GM19463 (cell line): ENCODE results near the gene ASIC4.

Source experiments
- ATAC-seq: cut with Tn5 transposase; IDR thresholded peaks from one replicate; pipeline ENCODE4 v1.9.1; 2021; ENCODE audit warnings: mild to moderate bottlenecking, moderate library complexity; ENCODE audit not compliant: unreplicated experiment

Gene ASIC4

GRCh38 chr2:219496825-219497494 is 17.3 kb upstream of the ASIC4 start:
- ATAC-seq: no peak

GRCh38 chr2:219497495-219498279 is 16.6 kb upstream of the ASIC4 start:
- ATAC-seq: peak; percentile 23

DNA sequence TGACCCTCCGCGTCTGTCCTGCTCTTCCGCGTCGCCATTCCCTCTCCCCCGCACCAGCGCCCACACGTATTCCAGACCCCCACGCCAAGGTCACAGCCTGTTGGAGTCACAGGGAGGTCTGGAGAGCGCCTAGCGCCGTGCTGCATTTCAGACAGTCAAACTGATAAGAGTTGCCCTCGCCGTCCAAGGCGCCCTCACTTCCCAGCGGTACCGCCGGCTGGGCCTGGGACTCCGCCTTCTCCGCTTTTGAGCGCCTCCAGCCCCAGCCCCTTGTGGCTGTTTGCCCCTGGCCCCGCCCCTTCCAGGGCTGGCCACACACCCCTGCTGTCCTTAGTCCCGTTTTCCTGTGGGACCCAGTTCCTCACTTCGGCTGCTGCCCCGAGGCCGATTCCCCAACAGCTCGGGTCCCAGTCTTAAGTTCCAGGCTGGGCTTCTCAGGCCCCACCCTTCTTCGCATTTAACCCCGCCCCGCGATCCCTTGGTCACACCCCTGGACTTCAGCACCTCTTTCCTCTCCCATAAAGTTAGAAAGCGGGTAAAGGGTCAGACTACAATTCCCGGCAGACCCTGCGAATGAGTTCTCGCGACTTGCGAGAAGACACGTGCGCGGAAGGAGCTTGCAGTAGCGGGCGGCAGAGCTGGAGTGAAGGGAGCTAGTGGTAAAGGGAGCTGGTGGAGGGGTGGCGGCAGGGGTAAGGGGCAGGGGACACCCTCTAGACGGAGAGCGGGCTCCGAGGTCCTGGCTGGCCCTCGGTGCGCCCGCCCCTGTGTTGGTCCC is 15.8 kb upstream of the ASIC4 start, which contains the start of gene GMPPA:
Gene GMPPA (plus strand): TSS at position 612 of the 778 bp plus-strand sequence. CDS start 1,085 bp downstream, outside the sequence.
- ATAC-seq: peak; percentile 93

- no peak for ATAC-seq
Observed at GRCh38 chr2:219499058-219499307, 15.3 kb upstream of the ASIC4 start.

GRCh38 chr2:219499555-219499954 is 14.7 kb upstream of the ASIC4 start:
- no peak for ATAC-seq

- no peak for ATAC-seq
Observed at GRCh38 chr2:219500135-219500534, 14.1 kb upstream of the ASIC4 start.

DNA sequence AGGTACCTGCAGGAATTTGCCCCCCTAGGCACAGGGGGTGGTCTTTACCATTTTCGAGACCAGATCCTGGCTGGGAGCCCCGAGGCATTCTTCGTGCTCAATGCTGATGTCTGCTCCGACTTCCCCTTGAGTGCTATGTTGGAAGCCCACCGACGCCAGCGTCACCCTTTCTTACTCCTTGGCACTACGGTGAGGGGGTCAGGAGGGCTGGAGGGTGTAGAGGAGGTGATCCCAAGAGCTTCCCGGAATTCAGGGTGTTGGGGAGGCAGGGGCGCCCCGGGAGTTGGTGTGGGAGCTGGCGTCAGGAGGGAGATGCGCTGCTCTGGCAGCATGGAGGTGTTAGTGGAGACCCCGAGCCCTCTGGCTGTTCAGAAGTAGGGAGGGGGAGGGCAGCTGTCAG is 12.4 kb upstream of the ASIC4 start:
- no peak for ATAC-seq

GRCh38 chr2:219502618-219503017 is 11.7 kb upstream of the ASIC4 start:
- ATAC-seq: no peak

- no peak for ATAC-seq
Observed at GRCh38 chr2:219505585-219505984, 8.7 kb upstream of the ASIC4 start.

GRCh38 chr2:219506153-219506801 is 8.0 kb upstream of the ASIC4 start:
- no peak for ATAC-seq

DNA sequence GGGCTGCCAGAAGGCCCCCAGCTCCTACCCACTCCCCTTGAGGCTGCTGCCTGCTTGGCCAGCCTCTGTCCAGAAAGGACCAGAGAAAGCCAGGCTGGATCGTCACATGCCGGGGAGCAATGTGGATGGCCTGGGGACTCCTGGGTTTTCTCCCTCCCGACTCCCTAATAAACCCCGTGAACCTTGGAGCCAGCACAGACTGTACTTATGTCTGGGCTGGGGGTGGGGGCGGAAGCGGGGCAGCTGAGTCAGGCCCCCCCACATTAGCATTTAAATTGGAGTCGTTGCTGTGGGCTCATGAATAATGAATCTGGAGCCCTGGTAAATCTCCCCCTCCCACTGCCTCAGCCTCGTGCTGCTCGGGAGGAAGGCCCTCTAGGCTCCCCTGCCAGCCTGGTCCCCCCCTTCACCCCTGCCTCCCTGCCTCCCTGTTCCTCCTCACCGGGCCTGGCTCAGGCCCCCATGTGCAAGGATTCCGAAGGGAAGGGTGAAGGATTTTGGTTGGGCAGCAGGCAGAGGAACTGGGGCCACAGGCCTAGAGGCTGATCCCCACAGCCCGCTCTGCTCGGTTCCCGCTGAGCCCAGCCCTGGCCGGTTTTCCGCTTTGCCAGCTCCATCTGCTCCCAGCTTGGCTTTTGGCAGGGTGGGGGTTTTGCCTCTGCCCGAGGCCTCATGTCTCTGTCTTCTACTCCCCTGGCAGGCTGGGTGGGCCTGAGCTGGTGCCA is 7.3 kb upstream of the ASIC4 start:
- ATAC-seq: no peak

DNA sequence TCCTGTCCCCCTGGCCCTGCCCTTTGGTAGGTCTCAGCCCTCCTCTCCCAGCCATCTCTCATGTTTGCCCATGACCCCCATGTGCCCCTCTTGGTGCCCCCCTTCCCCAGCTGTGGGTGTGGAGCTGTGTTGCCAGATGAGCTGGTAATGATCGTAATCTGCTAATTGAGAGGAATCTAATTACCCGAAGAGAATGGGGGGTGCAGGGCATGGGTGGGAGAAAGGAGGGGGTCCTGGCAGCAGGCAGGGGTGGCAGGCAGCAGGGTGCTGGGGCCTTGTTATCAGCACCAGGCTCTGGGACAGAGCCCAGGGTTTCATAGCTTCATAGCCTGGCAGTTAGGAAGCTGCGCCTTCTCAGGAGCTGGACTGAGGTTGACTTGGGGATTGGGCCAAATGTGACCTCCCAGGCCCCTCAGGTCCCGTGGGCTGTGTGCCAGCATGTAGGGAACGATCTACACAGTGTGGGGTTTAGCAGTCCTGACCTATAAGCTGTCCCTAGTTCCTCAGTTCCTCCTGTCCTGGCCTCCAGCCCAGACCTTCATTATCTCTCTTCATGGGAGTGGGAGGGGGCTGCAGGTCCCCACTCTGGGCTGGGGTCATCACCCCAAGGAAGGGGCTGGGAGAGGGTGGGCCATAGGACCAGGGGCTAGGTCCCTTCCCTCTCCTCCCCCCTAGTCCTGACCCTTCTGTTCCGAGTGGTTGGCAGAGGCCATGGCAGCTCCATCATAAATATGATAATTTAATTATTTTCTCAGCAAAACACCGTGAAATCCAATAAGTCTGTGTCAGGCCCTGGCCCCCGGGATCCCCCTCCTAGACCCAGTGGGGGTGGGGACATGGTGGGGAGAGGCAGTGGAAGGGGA is 6.5 kb upstream of the ASIC4 start:
- ATAC-seq: no peak

- ATAC-seq: no peak
Observed at GRCh38 chr2:219508444-219508734, 5.9 kb upstream of the ASIC4 start.

- ATAC-seq: peak; percentile 25
Observed at GRCh38 chr2:219508971-219509779, 5.1 kb upstream of the ASIC4 start.

DNA sequence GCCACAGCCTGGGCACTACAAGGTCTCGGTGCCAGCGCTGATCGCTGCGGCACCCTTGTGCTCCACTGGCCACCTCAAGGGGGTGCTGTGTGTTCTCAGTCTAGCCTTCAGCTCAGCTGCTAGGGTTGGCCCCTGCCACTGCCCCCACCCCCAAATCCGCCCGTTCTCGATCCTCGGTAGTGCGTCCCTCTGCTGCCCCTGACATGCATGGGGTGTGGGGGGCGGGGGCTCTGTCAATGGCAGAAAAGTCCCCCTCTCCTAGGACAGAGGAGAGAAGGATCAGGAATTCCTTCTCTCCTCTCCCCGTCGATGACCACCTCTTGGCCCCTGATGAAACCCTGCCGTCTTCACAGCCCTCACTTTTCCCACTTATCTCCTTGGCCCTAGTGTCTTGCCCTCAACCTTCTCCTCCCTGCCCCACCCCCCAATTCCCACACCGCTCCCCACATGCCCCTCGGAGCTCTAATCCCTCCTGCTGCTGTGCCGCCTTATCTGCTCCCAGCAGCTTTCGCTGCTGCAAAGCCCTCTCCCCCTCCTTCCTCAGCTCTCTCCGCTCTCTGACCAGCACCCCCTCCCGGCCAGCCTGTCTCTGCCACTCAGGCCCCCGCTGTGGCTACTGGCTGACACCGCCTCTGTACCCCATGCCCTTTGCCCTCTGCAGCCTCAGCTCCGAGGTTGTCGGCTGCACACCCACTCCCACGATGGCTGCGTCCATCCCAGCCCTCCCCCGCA is 4.3 kb upstream of the ASIC4 start:
- peak; percentile 66 for ATAC-seq

- ATAC-seq: no peak
Observed at GRCh38 chr2:219510512-219511135, 3.7 kb upstream of the ASIC4 start.

- no peak for ATAC-seq
Observed at GRCh38 chr2:219511547-219512325, 2.5 kb upstream of the ASIC4 start.
